K562 (cell line): Measurements from ENCODE around the gene NOSIP. TPM values are rescaled to one million over a fixed set of nuclear protein-coding genes. Genes with fewer than 3 reads are reported as not detected.

Experiments used
- CAMTA2 ChIP-seq: fragments of 250-450 bp; sonication (Bioruptor Pico); conservative IDR thresholded peaks from 2 replicates; pipeline ENCODE4 v1.5.1; 2022
- CBX1 ChIP-seq: sonication (generic); IDR thresholded peaks from 2 replicates; pipeline ENCODE4 v1.6.1; 2016; ENCODE audit warnings: antibody characterized with exemption, low read depth, mild to moderate bottlenecking
- CHCHD3 ChIP-seq: fragments of 250-450 bp; sonication (Bioruptor Pico); IDR thresholded peaks from 2 replicates; pipeline ENCODE4 v2.1.2; 2022; ENCODE audit warnings: mild to moderate bottlenecking
- FOXA3 ChIP-seq, 2 experiments: fragments of 450-650 bp in 1 of 2; sonication (generic) in 1 of 2; formaldehyde crosslinking; IDR thresholded peaks in 1 of 2; conservative IDR thresholded peaks in 1 of 2; 2 replicates each; pipeline versions ENCODE4 v1.4.0 to v1.8.0; 2020 to 2022; ENCODE audit warnings: mild to moderate bottlenecking in 2 of 2, missing genetic modification reagents in 1 of 2
- HNRNPUL1 ChIP-seq: fragments of 200-400 bp; formaldehyde crosslinking; IDR thresholded peaks from 2 replicates; pipeline ENCODE4 v1.6.1; 2017; ENCODE audit warnings: low read length
- IRF2 ChIP-seq: sonication (generic); formaldehyde crosslinking; IDR thresholded peaks from 2 replicates; pipeline ENCODE4 v1.8.1; 2022; ENCODE audit warnings: mild to moderate bottlenecking, missing genetic modification reagents
- MTA1 ChIP-seq: fragments of 450-650 bp; IDR thresholded peaks from 2 replicates; pipeline ENCODE4 v1.6.1; 2017; ENCODE audit warnings: borderline replicate concordance
- NCOA6 ChIP-seq: fragments of 450-650 bp; IDR thresholded peaks from 2 replicates; pipeline ENCODE4 v1.6.1; 2017; ENCODE audit warnings: mild to moderate bottlenecking
- NRF1 ChIP-seq, 2 experiments: fragments of 450-650 bp; IDR thresholded peaks in 1 of 2; conservative IDR thresholded peaks in 1 of 2; 2 replicates each; pipeline ENCODE4 v1.6.1; 2014; ENCODE audit warnings: mild to moderate bottlenecking in 2 of 2
- PHF20 ChIP-seq: fragments of 450-650 bp; IDR thresholded peaks from 2 replicates; pipeline ENCODE4 v1.6.1; 2018; ENCODE audit not compliant: partially characterized antibody
- POLR2AphosphoS5 ChIP-seq: IDR thresholded peaks from 2 replicates; pipeline ENCODE4 v1.6.1; 2011; ENCODE audit warnings: mild to moderate bottlenecking, low read depth, low read length, moderate library complexity; ENCODE audit not compliant: control insufficient read depth, insufficient read depth
- PRPF4 ChIP-seq: fragments of 200-400 bp; formaldehyde crosslinking; IDR thresholded peaks from one replicate; pipeline ENCODE4 v1.6.1; 2017; ENCODE audit warnings: low read length, low read depth, mild to moderate bottlenecking; ENCODE audit not compliant: insufficient read depth, poor library complexity, severe bottlenecking
- RB1 ChIP-seq: fragments of 450-650 bp; IDR thresholded peaks from 2 replicates; pipeline ENCODE4 v1.6.1; 2017; ENCODE audit warnings: low read depth, mild to moderate bottlenecking
- SMAD2 ChIP-seq: fragments of 150-350 bp; IDR thresholded peaks from 2 replicates; pipeline ENCODE4 v1.6.1; 2014; ENCODE audit warnings: low read depth, mild to moderate bottlenecking, low read length
- SMARCA4 ChIP-seq: fragments of 450-650 bp; IDR thresholded peaks from 2 replicates; pipeline ENCODE4 v1.6.1; 2016
- TAF1 ChIP-seq: IDR thresholded peaks from 2 replicates; pipeline ENCODE4 v1.6.1; 2011; ENCODE audit warnings: mild to moderate bottlenecking, low read length, moderate library complexity; ENCODE audit not compliant: insufficient read depth, control insufficient read depth, severe bottlenecking; ENCODE audit errors: extremely low read depth
- TEAD1 ChIP-seq, 2 experiments: fragments of 450-650 bp in 1 of 2; sonication (generic) in 1 of 2; formaldehyde crosslinking; IDR thresholded peaks; 2 replicates each; pipeline versions ENCODE4 v1.4.0 to v1.8.0; 2020 to 2022; ENCODE audit warnings: mild to moderate bottlenecking in 2 of 2, missing genetic modification reagents in 1 of 2
- U2AF1 ChIP-seq: fragments of 200-400 bp; formaldehyde crosslinking; optimal IDR thresholded peaks from 2 replicates; pipeline ENCODE3; 2017; ENCODE audit warnings: mild to moderate bottlenecking, low read depth, low read length, moderate library complexity
- ZNF445 ChIP-seq: fragments of 250-450 bp; sonication (Bioruptor Pico); IDR thresholded peaks from 2 replicates; pipeline ENCODE4 v1.4.0; 2020; ENCODE audit warnings: low read depth, mild to moderate bottlenecking, moderate library complexity
- polyA plus RNA-seq, 8 experiments: library from polyadenylated mRNA; depleted of rRNA in 4 of 8; stranded (reverse) in 5 of 8; unstranded in 3 of 8; fragments of >200 nt; fragmentation: Nextera tagmentation in 2 of 8; fragmentation: Illumina TruSeq in 1 of 8; extraction: Ambion mirVana in 2 of 8; extraction: Trizol in 1 of 8; gene quantifications; 2 replicates each; pipeline versions ENCODE4 v1.2.1 to v1.2.3, GENCODE V29; 2011 to 2014; ENCODE audit warnings: inconsistent platforms in 1 of 8, missing spikeins in 1 of 8
- total RNA-seq, 7 experiments: library from RNA; depleted of rRNA in 6 of 7; stranded (reverse); fragments of >200 nt in 6 of 7; fragmentation: Illumina TruSeq in 2 of 7; extraction: Trizol in 2 of 7; gene quantifications; 2 replicates each; pipeline versions ENCODE4 v1.2.1 to v1.2.3, GENCODE V29; 2011 to 2021; ENCODE audit warnings: low replicate concordance in 1 of 7
- TF ChIP-seq, protein P1 (sequence below): fragments of 250-450 bp; sonication (Bioruptor Pico); IDR thresholded peaks from 2 replicates; pipeline ENCODE4 v1.5.0; 2020; ENCODE audit warnings: mild to moderate bottlenecking
- TF ChIP-seq, protein P2 (sequence below): fragments of 450-650 bp; IDR thresholded peaks from 2 replicates; pipeline ENCODE4 v1.6.1; 2016; ENCODE audit warnings: mild to moderate bottlenecking
- TF ChIP-seq, protein P3 (sequence below): fragments of 250-450 bp; sonication (Bioruptor Pico); IDR thresholded peaks from 2 replicates; pipeline ENCODE4 v1.8.0; 2022; ENCODE audit warnings: moderate library complexity, mild to moderate bottlenecking, inconsistent platforms
- TF ChIP-seq, protein P4 (sequence below): fragments of 200-400 bp; formaldehyde crosslinking; IDR thresholded peaks from 2 replicates; pipeline ENCODE4 v1.6.1; 2017; ENCODE audit warnings: mild to moderate bottlenecking, low read depth, low read length, moderate library complexity

Gene NOSIP
- total and polyA plus RNA-seq, 9 of the 15 experiments (the other 6 are each of a cell fraction or from before 2014, with no cell fraction given), result 14.4 to 153 (median 79.9) TPM

DNA sequence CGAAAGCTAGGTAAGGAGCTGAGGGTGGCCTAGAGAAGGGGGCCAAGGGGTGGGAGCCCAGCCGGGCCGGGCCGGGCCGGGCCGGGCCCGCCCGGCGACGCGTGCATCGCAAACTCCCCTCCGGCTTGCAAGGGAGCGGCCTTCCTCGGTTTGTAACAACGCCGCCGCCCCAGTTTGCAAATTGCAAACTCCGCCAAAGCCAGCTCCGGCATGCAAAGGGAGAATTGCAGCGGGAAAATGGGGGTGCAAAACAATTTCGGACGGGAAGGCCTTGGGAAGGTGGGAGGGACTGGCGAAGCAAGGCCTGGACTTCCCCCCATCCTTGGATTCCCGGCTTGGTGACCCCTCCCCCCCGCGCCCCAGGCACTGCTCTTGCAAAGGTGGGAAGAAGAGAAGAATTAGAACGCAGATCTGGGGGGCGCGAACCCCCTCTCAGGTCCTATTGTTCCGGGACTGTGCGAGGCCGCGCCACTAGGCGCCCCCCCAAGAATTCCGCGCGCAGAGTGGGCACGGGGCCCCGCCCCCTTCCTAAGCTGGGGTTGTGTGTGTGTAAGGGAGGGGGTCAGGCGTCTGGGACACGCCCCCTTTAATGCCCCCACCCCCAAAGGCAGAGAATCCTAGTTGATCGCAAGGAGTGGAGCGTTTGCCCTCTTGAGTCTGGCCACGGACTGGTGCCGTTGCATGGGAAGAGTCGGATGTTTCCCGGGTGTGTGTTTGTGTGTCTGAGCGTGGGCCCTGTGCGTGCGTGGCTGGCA, 11.6 kb upstream of the NOSIP start (continued):
- no peak for TF ChIP-seq U2AF1
- peak in 1 of 2 experiments; percentile 13; a peak in 1 of 4 replicates for TF ChIP-seq NRF1 (conservative IDR thresholded peaks at IDR 0.05 in 1 of 2, IDR thresholded peaks at IDR 0.05 in 1 of 2)
- no peak for TF ChIP-seq PRPF4
- TF ChIP-seq PHF20, result no peak
- TF ChIP-seq IRF2, result no peak
- TF ChIP-seq SMARCA4, result no peak
- no peak for TF ChIP-seq POLR2AphosphoS5
- TF ChIP-seq, protein P1, sequence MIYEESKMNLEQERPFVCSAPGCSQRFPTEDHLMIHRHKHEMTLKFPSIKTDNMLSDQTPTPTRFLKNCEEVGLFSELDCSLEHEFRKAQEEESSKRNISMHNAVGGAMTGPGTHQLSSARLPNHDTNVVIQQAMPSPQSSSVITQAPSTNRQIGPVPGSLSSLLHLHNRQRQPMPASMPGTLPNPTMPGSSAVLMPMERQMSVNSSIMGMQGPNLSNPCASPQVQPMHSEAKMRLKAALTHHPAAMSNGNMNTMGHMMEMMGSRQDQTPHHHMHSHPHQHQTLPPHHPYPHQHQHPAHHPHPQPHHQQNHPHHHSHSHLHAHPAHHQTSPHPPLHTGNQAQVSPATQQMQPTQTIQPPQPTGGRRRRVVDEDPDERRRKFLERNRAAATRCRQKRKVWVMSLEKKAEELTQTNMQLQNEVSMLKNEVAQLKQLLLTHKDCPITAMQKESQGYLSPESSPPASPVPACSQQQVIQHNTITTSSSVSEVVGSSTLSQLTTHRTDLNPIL, result no peak
- TF ChIP-seq ZNF445 (CRISPR knock-in tag), result no peak
- TF ChIP-seq HNRNPUL1, result no peak
- no peak for TF ChIP-seq MTA1
- TF ChIP-seq, protein P2, sequence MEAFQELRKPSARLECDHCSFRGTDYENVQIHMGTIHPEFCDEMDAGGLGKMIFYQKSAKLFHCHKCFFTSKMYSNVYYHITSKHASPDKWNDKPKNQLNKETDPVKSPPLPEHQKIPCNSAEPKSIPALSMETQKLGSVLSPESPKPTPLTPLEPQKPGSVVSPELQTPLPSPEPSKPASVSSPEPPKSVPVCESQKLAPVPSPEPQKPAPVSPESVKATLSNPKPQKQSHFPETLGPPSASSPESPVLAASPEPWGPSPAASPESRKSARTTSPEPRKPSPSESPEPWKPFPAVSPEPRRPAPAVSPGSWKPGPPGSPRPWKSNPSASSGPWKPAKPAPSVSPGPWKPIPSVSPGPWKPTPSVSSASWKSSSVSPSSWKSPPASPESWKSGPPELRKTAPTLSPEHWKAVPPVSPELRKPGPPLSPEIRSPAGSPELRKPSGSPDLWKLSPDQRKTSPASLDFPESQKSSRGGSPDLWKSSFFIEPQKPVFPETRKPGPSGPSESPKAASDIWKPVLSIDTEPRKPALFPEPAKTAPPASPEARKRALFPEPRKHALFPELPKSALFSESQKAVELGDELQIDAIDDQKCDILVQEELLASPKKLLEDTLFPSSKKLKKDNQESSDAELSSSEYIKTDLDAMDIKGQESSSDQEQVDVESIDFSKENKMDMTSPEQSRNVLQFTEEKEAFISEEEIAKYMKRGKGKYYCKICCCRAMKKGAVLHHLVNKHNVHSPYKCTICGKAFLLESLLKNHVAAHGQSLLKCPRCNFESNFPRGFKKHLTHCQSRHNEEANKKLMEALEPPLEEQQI, result no peak
- TF ChIP-seq RB1, result peak; percentile 7
- TF ChIP-seq NCOA6, result no peak
- TF ChIP-seq, protein P3, sequence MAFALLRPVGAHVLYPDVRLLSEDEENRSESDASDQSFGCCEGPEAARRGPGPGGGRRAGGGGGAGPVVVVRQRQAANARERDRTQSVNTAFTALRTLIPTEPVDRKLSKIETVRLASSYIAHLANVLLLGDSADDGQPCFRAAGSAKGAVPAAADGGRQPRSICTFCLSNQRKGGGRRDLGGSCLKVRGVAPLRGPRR (CRISPR knock-in tag), result no peak
- TF ChIP-seq CAMTA2 (CRISPR knock-in tag), result no peak
- TF ChIP-seq FOXA3 (CRISPR knock-in tag; conservative IDR thresholded peaks at IDR 0.05 in 1 of 2, IDR thresholded peaks at IDR 0.05 in 1 of 2), result no peak
- no peak for TF ChIP-seq CBX1
- no peak for TF ChIP-seq CHCHD3 (CRISPR knock-in tag)
- TF ChIP-seq TEAD1 (CRISPR knock-in tag; IDR thresholded peaks at IDR 0.05), result peak in 1 of 2 experiments; percentile 68; a peak in 1 of 4 replicates
- TF ChIP-seq, protein P4, sequence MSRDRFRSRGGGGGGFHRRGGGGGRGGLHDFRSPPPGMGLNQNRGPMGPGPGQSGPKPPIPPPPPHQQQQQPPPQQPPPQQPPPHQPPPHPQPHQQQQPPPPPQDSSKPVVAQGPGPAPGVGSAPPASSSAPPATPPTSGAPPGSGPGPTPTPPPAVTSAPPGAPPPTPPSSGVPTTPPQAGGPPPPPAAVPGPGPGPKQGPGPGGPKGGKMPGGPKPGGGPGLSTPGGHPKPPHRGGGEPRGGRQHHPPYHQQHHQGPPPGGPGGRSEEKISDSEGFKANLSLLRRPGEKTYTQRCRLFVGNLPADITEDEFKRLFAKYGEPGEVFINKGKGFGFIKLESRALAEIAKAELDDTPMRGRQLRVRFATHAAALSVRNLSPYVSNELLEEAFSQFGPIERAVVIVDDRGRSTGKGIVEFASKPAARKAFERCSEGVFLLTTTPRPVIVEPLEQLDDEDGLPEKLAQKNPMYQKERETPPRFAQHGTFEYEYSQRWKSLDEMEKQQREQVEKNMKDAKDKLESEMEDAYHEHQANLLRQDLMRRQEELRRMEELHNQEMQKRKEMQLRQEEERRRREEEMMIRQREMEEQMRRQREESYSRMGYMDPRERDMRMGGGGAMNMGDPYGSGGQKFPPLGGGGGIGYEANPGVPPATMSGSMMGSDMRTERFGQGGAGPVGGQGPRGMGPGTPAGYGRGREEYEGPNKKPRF, result no peak
- no peak for TF ChIP-seq SMAD2
- no peak for TF ChIP-seq TAF1
